ENCODE data around the gene OR2AT4.

Gene OR2AT4

GRCh38 chr11:75087319-75088305 is 9.1 kb downstream of the OR2AT4 start:
- Histone ChIP-seq H3K36me3 (no peaks in the 10 kb centered on the region), H3K4me3 (ENCODE audit: low read depth, low read length) (no peak overlapping the region), H3K27me3 (no peaks in the 10 kb centered on the region), H3K4me1 (no peaks in the 10 kb centered on the region; the same call in 1 of the 2 replicates), H3K9me3 (no peaks in the 10 kb centered on the region; the same call in 1 of the 2 replicates)
- no peak for DNase-seq
- no peak for TF ChIP-seq CTCF (IDR thresholded peaks at IDR 0.05; ENCODE audit: low read depth, low read length)

- no peaks in the 10 kb centered on the region for H3K9me3 ChIP-seq
- H3K36me3 ChIP-seq: no peaks in the 10 kb centered on the region
- H3K4me3 ChIP-seq (ENCODE audit: low read depth, low read length): no peak overlapping the region
- DNase-seq: no peak
- no peak for TF ChIP-seq CTCF (IDR thresholded peaks at IDR 0.05; ENCODE audit: low read depth, low read length)
- H3K27me3 ChIP-seq: no peaks in the 10 kb centered on the region
- H3K4me1 ChIP-seq: no peaks in the 10 kb centered on the region; the same call in 1 of the 2 replicates
Measured at GRCh38 chr11:75084883-75085282, 11.8 kb downstream of the OR2AT4 start.

- Histone ChIP-seq H3K27me3 (no peaks in the 10 kb centered on the region), H3K36me3 (no peaks in the 10 kb centered on the region), H3K4me1 (no peaks in the 10 kb centered on the region; the same call in 1 of the 2 replicates), H3K4me3 (ENCODE audit: low read depth, low read length) (no peak overlapping the region), H3K9me3 (no peaks in the 10 kb centered on the region)
- no peak for DNase-seq
- no peak for TF ChIP-seq CTCF (IDR thresholded peaks at IDR 0.05; ENCODE audit: low read depth, low read length)
Measured at GRCh38 chr11:75083217-75083605, 13.5 kb downstream of the OR2AT4 start.

- TF ChIP-seq CTCF (IDR thresholded peaks at IDR 0.05; ENCODE audit: low read depth, low read length): no peak
- no peak for DNase-seq
- Histone ChIP-seq H3K9me3 (no peaks in the 10 kb centered on the region), H3K4me3 (ENCODE audit: low read depth, low read length) (no peak overlapping the region), H3K36me3 (no peaks in the 10 kb centered on the region), H3K27me3 (no peaks in the 10 kb centered on the region), H3K4me1 (no peaks in the 10 kb centered on the region; the same call in 1 of the 2 replicates)
Measured at GRCh38 chr11:75082601-75083216, 14.0 kb downstream of the OR2AT4 start.

GRCh38 chr11:75079546-75079945 is 17.1 kb downstream of the OR2AT4 start:
- Histone ChIP-seq H3K4me1 (no peaks in the 10 kb centered on the region), H3K9me3 (no peaks in the 10 kb centered on the region), H3K36me3 (no peaks in the 10 kb centered on the region), H3K27me3 (no peaks in the 10 kb centered on the region), H3K4me3 (ENCODE audit: low read depth, low read length) (no peak overlapping the region)
- TF ChIP-seq CTCF (IDR thresholded peaks at IDR 0.05; ENCODE audit: low read depth, low read length): no peak
- no peak for DNase-seq

- no peaks in the 10 kb centered on the region for H3K4me1 ChIP-seq
- H3K36me3 ChIP-seq: no peaks in the 10 kb centered on the region
- no peaks in the 10 kb centered on the region for H3K27me3 ChIP-seq
- no peak for TF ChIP-seq CTCF (IDR thresholded peaks at IDR 0.05; ENCODE audit: low read depth, low read length)
- H3K9me3 ChIP-seq: no peaks in the 10 kb centered on the region
- no peak for DNase-seq
- no peak overlapping the region for H3K4me3 ChIP-seq (ENCODE audit: low read depth, low read length)
Measured at GRCh38 chr11:75078233-75078632, 18.4 kb downstream of the OR2AT4 start.
